Choroid plexus epithelial cell (primary cell): Measurements from ENCODE around the gene NLGN4X.

ENCODE experiments used
- DNase-seq: peaks from one replicate; pipeline ENCODE4 v3.0.0-alpha.2; 2010; ENCODE audit warnings: low read depth
- H3K4me3 ChIP-seq: 2 replicates; pipeline ENCODE4 v1.5.1; 2011; ENCODE audit warnings: low read depth, mild to moderate bottlenecking, control low read depth, low read length, moderate library complexity
- CTCF ChIP-seq: conservative IDR thresholded peaks from 2 replicates; pipeline ENCODE4 v1.5.1; 2011; ENCODE audit warnings: low read depth, mild to moderate bottlenecking, control low read depth, inconsistent platforms, low read length, moderate library complexity

NLGN4X gene

GRCh38 chrX:6052111-6052745 is 176.4 kb downstream of the NLGN4X start:
- DNase-seq = no peak
- no peak overlapping the region for H3K4me3 ChIP-seq
- TF ChIP-seq CTCF = no peak

- no peak for TF ChIP-seq CTCF
- no peak overlapping the region for H3K4me3 ChIP-seq
- no peak for DNase-seq
These were observed 179.5 kb downstream of the NLGN4X start for GRCh38 chrX:6049132-6049531.

- no peak overlapping the region for H3K4me3 ChIP-seq
- DNase-seq = no peak
- no peak for TF ChIP-seq CTCF
These were observed 187.0 kb downstream of the NLGN4X start for GRCh38 chrX:6041630-6042029.

GRCh38 chrX:6029014-6029413 is 199.7 kb downstream of the NLGN4X start:
- DNase-seq = no peak
- H3K4me3 ChIP-seq = no peak overlapping the region
- no peak for TF ChIP-seq CTCF

GRCh38 chrX:6026980-6027379 is 201.7 kb downstream of the NLGN4X start:
- no peak for DNase-seq

GRCh38 chrX:6026429-6026828 is 202.2 kb downstream of the NLGN4X start:
- no peak overlapping the region for H3K4me3 ChIP-seq
- no peak for DNase-seq

More at GRCh38 chrX:6026980-6027379, 201.7 kb downstream of the NLGN4X start:
- TF ChIP-seq CTCF = no peak
- no peak overlapping the region for H3K4me3 ChIP-seq

More at GRCh38 chrX:6026429-6026828, 202.2 kb downstream of the NLGN4X start:
- TF ChIP-seq CTCF = no peak
